Stimulated activated effector memory CD8-positive, alpha-beta T cell treated with anti-CD3 and anti-CD28 coated beads, Interleukin-12 subunit alpha, Interleukin-12 subunit beta, amount 100 ng/mL, for 72 hours (primary cell): ENCODE results near the gene LFNG.
"Not testable (repeated sequence)": the region's sequence is repeated elsewhere in the genome, so short reads cannot be mapped to it uniquely, and the experiment has no call there.

Experiments
- ATAC-seq: fragments of 150-1000 bp; cut with Tn5 transposase; 2 replicates; pipeline ENCODE4 v1.10.0; 2021
- DNase-seq, 2 donors: peaks; one replicate each; pipeline ENCODE4 v3.0.0; 2021 to 2022; ENCODE audit warnings: low spot score in 2 of 2
- H3K27ac Mint-ChIP-seq: one replicate; pipeline ENCODE4 v1.8.0; 2022; ENCODE audit warnings: mild to moderate bottlenecking, mixed read lengths
- H3K36me3 Mint-ChIP-seq: one replicate; pipeline ENCODE4 v1.8.0; 2022; ENCODE audit warnings: mild to moderate bottlenecking, mixed read lengths
- H3K4me1 Mint-ChIP-seq: one replicate; pipeline ENCODE4 v1.8.0; 2022; ENCODE audit warnings: mixed read lengths
- H3K4me3 Mint-ChIP-seq: one replicate; pipeline ENCODE4 v1.8.0; 2022; ENCODE audit warnings: mild to moderate bottlenecking, mixed read lengths
- H3K9me3 Mint-ChIP-seq: one replicate; pipeline ENCODE4 v1.8.0; 2022; ENCODE audit warnings: mixed read lengths

Gene LFNG

GRCh38 chr7:2525658-2526630 lies 6.4 kb downstream of the LFNG start:
- ATAC-seq (no peak), DNase-seq (no peak)
- H3K27ac Mint-ChIP-seq = no peak overlapping the region
- H3K9me3 Mint-ChIP-seq = no peaks in the 10 kb centered on the region
- no peak overlapping the region for H3K4me3 Mint-ChIP-seq
- H3K36me3 Mint-ChIP-seq = peaks cover 86% of the 10 kb centered on the region
- H3K4me1 Mint-ChIP-seq = peaks cover 74% of the 10 kb centered on the region

DNA sequence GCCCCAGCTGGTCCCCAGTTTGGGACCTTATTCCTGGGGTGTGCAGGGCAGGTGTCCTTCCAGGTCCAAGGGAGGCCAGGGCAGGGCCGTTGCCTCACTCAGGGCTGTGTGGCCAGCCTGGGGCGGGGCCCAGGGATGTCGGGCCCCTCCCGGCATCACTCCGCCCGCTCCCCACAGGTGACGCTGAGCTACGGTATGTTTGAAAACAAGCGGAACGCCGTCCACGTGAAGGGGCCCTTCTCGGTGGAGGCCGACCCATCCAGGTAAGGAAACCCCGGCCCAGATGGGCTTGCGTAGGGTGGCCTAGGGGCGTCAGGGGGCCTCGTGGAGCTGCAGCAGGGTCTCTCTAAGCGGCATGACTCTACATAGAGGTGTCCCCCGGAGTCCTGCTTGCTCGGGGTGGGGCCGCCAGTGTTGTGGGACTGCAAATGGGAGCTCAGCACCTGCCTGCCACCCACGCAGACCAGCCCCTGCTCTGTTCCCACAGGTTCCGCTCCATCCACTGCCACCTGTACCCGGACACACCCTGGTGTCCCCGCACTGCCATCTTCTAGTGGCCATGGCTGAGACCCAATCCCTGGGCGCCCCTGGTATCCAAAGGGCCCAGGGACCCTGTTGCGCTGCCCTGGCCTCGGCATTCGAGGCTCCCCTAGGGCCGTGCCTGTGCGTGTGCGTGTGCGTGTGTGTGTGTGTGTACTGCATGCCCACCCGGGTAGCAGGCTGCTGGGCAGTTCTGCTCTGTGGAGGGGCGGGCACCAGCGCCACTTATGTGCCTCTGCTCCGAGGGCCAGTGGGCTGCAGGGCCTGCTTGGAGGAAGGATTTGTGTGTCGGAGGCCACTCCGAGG lies 7.3 kb downstream of the LFNG start:
- no peak for ATAC-seq
- H3K4me3 Mint-ChIP-seq = peak overlapping the region; percentile 75
- no peak overlapping the region for H3K27ac Mint-ChIP-seq
- H3K9me3 Mint-ChIP-seq = no peaks in the 10 kb centered on the region
- H3K4me1 Mint-ChIP-seq = peaks cover 74% of the 10 kb centered on the region
- DNase-seq = no peak
- H3K36me3 Mint-ChIP-seq = peaks cover 91% of the 10 kb centered on the region

DNA sequence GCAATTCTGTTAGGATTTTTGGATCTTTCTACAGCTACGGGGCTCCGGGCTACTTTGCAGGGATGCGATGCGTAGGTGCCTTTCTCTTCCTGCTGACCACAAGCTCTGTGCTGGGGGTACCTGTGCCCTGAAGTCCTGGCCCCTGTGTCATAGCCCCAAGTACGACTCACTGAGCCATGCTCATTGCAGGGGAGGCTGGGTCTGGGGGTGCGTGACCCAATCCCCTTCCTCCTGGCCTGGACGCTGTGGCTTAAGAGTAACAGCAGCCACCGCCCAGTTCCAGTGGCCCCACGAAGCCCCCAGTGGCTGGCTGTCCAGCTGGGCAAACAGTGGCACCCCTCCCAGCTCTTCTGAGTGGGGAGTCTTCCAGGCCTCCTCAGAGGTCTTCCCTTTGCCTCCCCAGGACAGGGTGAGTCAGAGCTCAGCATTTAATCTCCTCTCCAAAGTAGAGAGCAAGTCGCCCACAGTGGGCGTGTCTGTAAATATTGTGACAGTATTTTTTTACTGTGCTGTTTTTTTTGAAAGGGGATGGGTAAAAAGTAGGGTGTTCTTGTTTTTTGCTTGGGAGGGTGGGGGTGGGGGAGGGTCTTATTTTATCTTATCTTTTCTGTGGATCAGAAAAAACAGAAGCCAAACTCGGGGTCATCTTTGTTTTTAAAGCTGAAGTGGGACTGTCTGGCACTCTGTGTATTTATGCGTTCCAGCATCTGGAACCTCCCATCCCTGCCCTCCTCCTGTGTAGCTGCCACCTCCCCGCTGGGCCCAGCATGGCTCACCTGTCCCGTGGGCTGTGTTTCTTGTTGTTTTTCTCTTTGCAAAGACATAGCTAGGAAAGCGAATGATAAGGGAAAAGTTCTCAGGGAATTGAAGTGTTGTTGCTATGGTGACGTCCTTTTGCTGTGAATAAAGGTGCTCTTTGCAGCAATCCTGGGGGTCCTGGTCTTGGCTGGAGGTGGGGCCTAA lies 8.2 kb downstream of the LFNG start:
- no peak for DNase-seq
- H3K27ac Mint-ChIP-seq = peak overlapping the region; percentile 48

DNA sequence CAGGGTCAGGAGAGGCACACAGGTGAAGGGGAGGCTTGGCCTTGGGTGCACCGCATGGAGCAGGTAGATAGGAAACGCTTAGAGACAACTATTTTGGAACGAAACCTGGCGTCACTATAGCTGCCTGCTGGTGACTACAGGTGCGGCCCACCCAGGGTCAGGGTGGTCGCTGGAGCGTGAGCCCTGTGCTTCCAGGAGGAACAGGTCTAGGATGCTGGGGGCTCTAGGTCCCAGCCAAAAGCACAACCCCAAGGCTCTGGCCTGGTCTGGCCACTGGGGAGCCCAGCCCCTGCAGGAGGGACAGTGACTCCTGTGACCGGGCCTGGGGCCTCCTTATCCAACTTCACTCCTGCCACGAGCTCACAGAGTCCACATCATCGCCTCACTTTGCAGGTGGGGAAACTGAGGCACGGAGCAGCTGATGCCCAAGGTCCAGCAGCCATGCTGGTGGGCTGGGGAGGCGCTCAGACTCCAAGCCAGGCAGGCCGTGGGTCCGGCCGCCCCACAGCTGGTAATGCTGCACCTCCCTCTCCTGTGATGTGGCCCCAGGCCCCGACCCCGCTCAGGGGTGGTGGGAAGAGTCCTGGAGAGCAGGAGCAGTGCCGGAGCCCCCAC lies 9.0 kb downstream of the LFNG start:
- ATAC-seq (no peak), DNase-seq (no peak)
- Mint-ChIP-seq H3K4me3 (peak overlapping the region; percentile 75), H3K4me1 (peaks cover 60% of the 10 kb centered on the region), H3K9me3 (no peaks in the 10 kb centered on the region), H3K27ac (peak overlapping the region; percentile 97), H3K36me3 (peaks cover 90% of the 10 kb centered on the region)

More for the DNA sequence above, 8.2 kb downstream of the LFNG start:
- ATAC-seq = peak; percentile 14
- Mint-ChIP-seq H3K4me3 (peak overlapping the region; percentile 75), H3K9me3 (no peaks in the 10 kb centered on the region), H3K36me3 (peaks cover 90% of the 10 kb centered on the region), H3K4me1 (peaks cover 65% of the 10 kb centered on the region)

- ATAC-seq (peak; percentile 80), DNase-seq (peak in 1 of 2 donors; percentile 84)
- peaks cover 88% of the 10 kb centered on the region for H3K36me3 Mint-ChIP-seq
- peak overlapping the region; percentile 97 for H3K27ac Mint-ChIP-seq
- peaks cover 60% of the 10 kb centered on the region for H3K4me1 Mint-ChIP-seq
- peak overlapping the region; percentile 75 for H3K4me3 Mint-ChIP-seq
- H3K9me3 Mint-ChIP-seq = no peaks in the 10 kb centered on the region
Measured at GRCh38 chr7:2529161-2530070, 9.8 kb downstream of the LFNG start.

GRCh38 chr7:2530071-2530987 lies 10.8 kb downstream of the LFNG start:
- Mint-ChIP-seq H3K27ac (peak overlapping the region; percentile 97), H3K4me3 (peak overlapping the region; percentile 75), H3K36me3 (peaks cover 91% of the 10 kb centered on the region), H3K4me1 (peaks cover 60% of the 10 kb centered on the region), H3K9me3 (no peaks in the 10 kb centered on the region)
- ATAC-seq (peak; percentile 74), DNase-seq (peak; percentile 62 to 87)

DNA sequence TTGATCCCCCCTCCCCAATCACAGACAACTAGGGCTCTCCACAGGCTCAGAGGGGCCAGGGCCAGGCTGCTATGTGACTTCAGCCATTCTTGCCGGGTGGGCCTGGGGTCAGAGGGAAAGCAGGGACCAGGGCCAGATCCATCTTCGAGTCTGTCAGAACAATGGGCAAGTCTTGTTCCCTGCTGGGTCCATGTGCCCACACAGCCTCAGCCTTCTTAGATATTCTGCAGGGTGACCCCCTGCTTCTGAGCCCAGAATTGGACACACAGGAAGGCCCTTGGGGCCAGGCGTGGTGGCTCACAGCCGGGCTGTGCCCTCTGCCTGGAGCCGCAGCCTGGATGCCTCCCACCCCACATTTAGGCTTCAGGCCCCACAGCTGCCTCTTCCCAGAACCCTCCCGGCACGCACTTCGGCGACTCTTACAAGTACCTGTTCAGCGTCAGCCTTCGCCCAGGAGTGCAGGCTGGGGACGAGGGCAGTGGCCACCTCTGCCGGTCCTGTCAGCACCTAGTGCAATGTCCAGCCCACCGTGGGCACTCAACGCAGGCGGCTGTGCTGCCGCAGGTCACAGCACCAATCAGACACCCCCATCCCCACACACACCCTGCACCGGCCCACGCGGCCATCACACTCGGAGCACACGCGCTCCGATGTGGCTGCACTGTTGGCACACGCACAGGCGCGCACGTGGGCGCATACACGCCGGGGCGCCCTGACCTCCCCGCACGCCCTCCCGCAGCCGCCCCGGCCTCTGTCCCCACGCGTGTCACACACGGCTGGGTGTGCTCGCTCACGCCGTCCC lies 11.6 kb downstream of the LFNG start:
- not testable (repeated sequence) for DNase-seq, H3K9me3 Mint-ChIP-seq, ATAC-seq
- H3K4me3 Mint-ChIP-seq = peak overlapping the region; percentile 75
- H3K4me1 Mint-ChIP-seq = peaks cover 52% of the 10 kb centered on the region
- H3K27ac Mint-ChIP-seq = peak overlapping the region; percentile 97
- H3K36me3 Mint-ChIP-seq = peaks cover 86% of the 10 kb centered on the region

GRCh38 chr7:2531796-2532110 lies 12.2 kb downstream of the LFNG start:
- H3K4me3 Mint-ChIP-seq = peak overlapping the region; percentile 75
- not testable (repeated sequence) for DNase-seq, H3K9me3 Mint-ChIP-seq, ATAC-seq, H3K27ac Mint-ChIP-seq
- peaks cover 82% of the 10 kb centered on the region for H3K36me3 Mint-ChIP-seq
- H3K4me1 Mint-ChIP-seq = peaks cover 46% of the 10 kb centered on the region

DNA sequence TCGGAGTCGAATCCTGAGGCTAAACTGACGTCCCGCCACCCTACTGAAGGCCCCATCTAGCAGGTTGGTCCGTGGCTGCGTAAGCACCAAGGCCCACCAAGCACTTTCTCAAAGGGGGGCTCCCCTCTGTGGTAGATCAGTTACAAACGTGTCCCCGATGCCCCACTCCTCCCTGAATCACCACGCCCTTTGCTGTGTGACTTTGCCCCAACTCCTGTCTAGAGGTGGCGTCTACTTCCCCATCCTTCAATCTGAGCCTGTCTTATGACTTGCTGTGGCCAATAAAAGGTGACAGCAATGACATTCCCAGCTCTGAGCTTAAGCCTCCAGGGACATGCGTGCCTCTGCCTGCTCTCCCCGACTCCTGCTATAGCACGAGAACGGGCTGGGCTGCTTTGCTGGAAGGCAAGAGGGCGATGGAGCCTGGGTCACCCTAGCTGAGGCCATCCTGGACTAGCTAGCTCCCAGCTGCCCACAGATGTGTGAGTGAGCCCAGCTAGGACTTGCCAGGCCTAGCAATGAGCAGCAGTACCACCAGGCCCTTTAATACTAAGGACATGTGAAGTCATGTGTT lies 12.7 kb downstream of the LFNG start:
- H3K36me3 Mint-ChIP-seq = peaks cover 78% of the 10 kb centered on the region
- not testable (repeated sequence) for H3K9me3 Mint-ChIP-seq, H3K4me3 Mint-ChIP-seq, ATAC-seq, H3K27ac Mint-ChIP-seq
- DNase-seq = peak in 1 of 2 donors; percentile 4
- peaks cover 41% of the 10 kb centered on the region for H3K4me1 Mint-ChIP-seq

DNA sequence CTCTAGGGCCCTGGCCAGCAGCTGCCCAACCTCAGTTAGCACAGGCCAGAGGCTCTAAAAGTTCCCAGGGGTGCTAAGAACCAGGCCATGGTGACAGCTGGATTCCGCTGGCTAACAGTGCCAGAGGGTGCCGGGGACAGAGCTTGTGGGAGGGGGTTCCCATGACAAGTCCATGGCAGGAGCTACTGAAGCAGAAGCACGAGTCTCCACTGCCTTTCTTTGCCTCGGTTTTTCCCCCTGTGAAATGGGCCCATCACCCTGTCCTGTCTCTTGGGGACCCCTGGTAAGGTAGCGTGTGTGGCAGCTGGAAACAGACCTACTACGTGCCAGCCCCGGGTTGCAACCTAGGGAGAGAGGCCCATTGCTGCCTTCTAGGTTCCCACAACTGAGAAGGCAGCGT lies 13.2 kb downstream of the LFNG start:
- ATAC-seq, H3K9me3 Mint-ChIP-seq, H3K27ac Mint-ChIP-seq, DNase-seq, H3K4me3 Mint-ChIP-seq: not testable (repeated sequence)
- H3K4me1 Mint-ChIP-seq = peaks cover 36% of the 10 kb centered on the region
- H3K36me3 Mint-ChIP-seq = peaks cover 77% of the 10 kb centered on the region

GRCh38 chr7:2533566-2533965 lies 14.0 kb downstream of the LFNG start:
- H3K9me3 Mint-ChIP-seq, DNase-seq, H3K4me3 Mint-ChIP-seq, ATAC-seq, H3K27ac Mint-ChIP-seq: not testable (repeated sequence)
- Mint-ChIP-seq H3K36me3 (peaks cover 74% of the 10 kb centered on the region), H3K4me1 (peaks cover 28% of the 10 kb centered on the region)

GRCh38 chr7:2534214-2534613 lies 14.6 kb downstream of the LFNG start:
- not testable (repeated sequence) for H3K27ac Mint-ChIP-seq, ATAC-seq, H3K4me3 Mint-ChIP-seq, H3K9me3 Mint-ChIP-seq, DNase-seq
- Mint-ChIP-seq H3K36me3 (peaks cover 74% of the 10 kb centered on the region), H3K4me1 (peaks cover 22% of the 10 kb centered on the region)
